B cell (primary cell): ENCODE data around the gene AOC3. TPM values are rescaled to one million over a fixed set of nuclear protein-coding genes. Genes with fewer than 3 reads are reported as not detected.
"Not testable (repeated sequence)": the region's sequence is repeated elsewhere in the genome, so short reads cannot be mapped to it uniquely, and the experiment has no call there.

Experiments used
- ATAC-seq: fragments of 200-7000 bp; cut with Tn5 transposase; one replicate; pipeline ENCODE4 v1.10.0; 2021; ENCODE audit warnings: low read depth, mild to moderate bottlenecking, moderate number of reproducible peaks, moderate library complexity
- CTCF ChIA-PET: fragments of 350-600 bp; sonication (Branson Sonifier 250); formaldehyde crosslinking; loops from one replicate; lab custom pipeline; 2021; ENCODE audit warnings: antibody characterized with exemption, inconsistent platforms; lab: Charles Lee
- POLR2A ChIA-PET: fragments of 350-600 bp; sonication (Branson Sonifier 250); formaldehyde crosslinking; loops from one replicate; lab custom pipeline; 2021; ENCODE audit warnings: antibody characterized with exemption; lab: Charles Lee
- DNase-seq: peaks from one replicate; pipeline ENCODE4 v3.0.0; 2013
- H2AFZ ChIP-seq: 2 replicates; pipeline ENCODE4 v1.6.1; 2012; ENCODE audit warnings: mild to moderate bottlenecking, low read depth, low read length; ENCODE audit not compliant: insufficient read depth, poor library complexity, severe bottlenecking
- H3K27ac ChIP-seq, 2 donors: 1 replicate in 1 of 2; 2 replicates in 1 of 2; pipeline ENCODE4 v1.5.1; 2012 to 2013; ENCODE audit warnings: low read length in 2 of 2, mild to moderate bottlenecking in 2 of 2, moderate library complexity in 1 of 2
- H3K27me3 ChIP-seq, 4 experiments: fragments of 200-600 bp in 1 of 4; sonication (generic) in 1 of 4; replicated peaks in 1 of 4; 1 replicate in 2 of 4; 2 replicates in 2 of 4; pipeline versions ENCODE4 v1.6.1 to v1.7.0; 2013 to 2016; ENCODE audit warnings: low read length in 3 of 4, mild to moderate bottlenecking in 2 of 4, mixed read lengths in 1 of 4, moderate library complexity in 1 of 4; ENCODE audit not compliant: insufficient read depth in 4 of 4, control insufficient read depth in 3 of 4; ENCODE audit errors: control extremely low read depth in 1 of 4
- H3K36me3 ChIP-seq, 2 experiments: replicated peaks in 1 of 2; 1 replicate in 1 of 2; 2 replicates in 1 of 2; pipeline versions ENCODE4 v1.6.1 to v1.7.1; 2013; ENCODE audit warnings: low read length in 1 of 2; ENCODE audit not compliant: insufficient read depth in 2 of 2, control insufficient read depth in 1 of 2; ENCODE audit errors: control extremely low read depth in 1 of 2, extremely low read depth in 1 of 2
- H3K4me1 ChIP-seq, 2 donors: fragments of 200-600 bp in 1 of 2; sonication (generic) in 1 of 2; 1 replicate in 1 of 2; 2 replicates in 1 of 2; pipeline versions ENCODE4 v1.5.1 to v1.6.1; 2013 to 2017; ENCODE audit warnings: low read length in 2 of 2; ENCODE audit not compliant: control insufficient read depth in 2 of 2, insufficient read depth in 2 of 2
- H3K4me2 ChIP-seq: replicated peaks from 2 replicates; pipeline ENCODE3; 2012; ENCODE audit warnings: mild to moderate bottlenecking, low read depth, low read length; ENCODE audit not compliant: poor library complexity, severe bottlenecking
- H3K4me3 ChIP-seq, 5 experiments: fragments of 200-600 bp in 1 of 5; sonication (generic) in 1 of 5; 1 replicate in 3 of 5; 2 replicates in 2 of 5; pipeline versions ENCODE4 v1.5.1 to v1.7.0; 2011 to 2016; ENCODE audit warnings: low read length in 4 of 5, mild to moderate bottlenecking in 4 of 5, low read depth in 2 of 5, control low read depth in 1 of 5, moderate library complexity in 1 of 5; ENCODE audit not compliant: insufficient read depth in 1 of 5; ENCODE audit errors: control extremely low read depth in 1 of 5, extremely low read depth in 1 of 5
- H3K79me2 ChIP-seq: fragments of 200-600 bp; sonication (generic); one replicate; pipeline ENCODE4 v1.6.0; 2016; ENCODE audit warnings: low read length; ENCODE audit not compliant: control insufficient read depth, insufficient read depth
- H3K9ac ChIP-seq: fragments of 200-600 bp; sonication (generic); 2 replicates; pipeline ENCODE4 v1.6.1; 2017; ENCODE audit warnings: mild to moderate bottlenecking, low read length, moderate library complexity
- H3K9me3 ChIP-seq, 3 donors: one replicate each; pipeline versions ENCODE4 v1.6.1 to v1.7.1; 2013; ENCODE audit warnings: low read length in 2 of 3; ENCODE audit not compliant: control insufficient read depth in 2 of 3, insufficient read depth in 1 of 3; ENCODE audit errors: control extremely low read depth in 1 of 3
- H4K20me1 ChIP-seq: 2 replicates; pipeline ENCODE4 v1.6.0; 2012; ENCODE audit warnings: mild to moderate bottlenecking, low read length; ENCODE audit not compliant: insufficient read depth, control insufficient read depth, poor library complexity, severe bottlenecking
- H3K27ac Mint-ChIP-seq: one replicate; pipeline ENCODE4 v1.8.0; 2021; ENCODE audit warnings: mixed read lengths
- H3K27me3 Mint-ChIP-seq: one replicate; pipeline ENCODE4 v1.8.0; 2021; ENCODE audit warnings: mixed read lengths
- H3K4me1 Mint-ChIP-seq: one replicate; pipeline ENCODE4 v1.8.0; 2021; ENCODE audit warnings: mixed read lengths
- H3K4me3 Mint-ChIP-seq: one replicate; pipeline ENCODE4 v1.8.0; 2021; ENCODE audit warnings: mixed read lengths
- H3K9me3 Mint-ChIP-seq: one replicate; pipeline ENCODE4 v1.8.0; 2022; ENCODE audit warnings: mixed read lengths; ENCODE audit not compliant: insufficient read depth
- CTCF ChIP-seq: fragments of 200-600 bp; IDR thresholded peaks from one replicate; pipeline ENCODE4 v1.8.0; 2022; ENCODE audit warnings: antibody characterized with exemption, mild to moderate bottlenecking
- EZH2 ChIP-seq: IDR thresholded peaks from 2 replicates; pipeline ENCODE4 v1.6.1; 2012; ENCODE audit warnings: borderline replicate concordance, low read depth, mild to moderate bottlenecking, moderate library complexity, low read length; ENCODE audit not compliant: insufficient read depth, poor library complexity, severe bottlenecking
- WGBS: methylation state at CpG from one replicate; pipeline ENCODE4 v1.1.5; 2013; ENCODE audit warnings: missing lambda C conversion rate; ENCODE audit not compliant: insufficient coverage; 5-methylcytosine and 5-hydroxymethylcytosine counted together
- intact Hi-C: fragments of 100-400 bp; cut with micrococcal nuclease; formaldehyde crosslinking; loops from one replicate; pipeline ENCODE4 v1.10.0; 2022
- polyA plus RNA-seq: library from polyadenylated mRNA; depleted of rRNA; stranded (reverse); fragments of >200 nt; gene quantifications from 2 replicates; pipeline ENCODE4 v1.2.3, GENCODE V29; 2012
- total RNA-seq, 2 donors: library from RNA; stranded (reverse); fragments of 120-200 nt in 1 of 2; gene quantifications; 1 replicate in 1 of 2; 2 replicates in 1 of 2; pipeline versions ENCODE4 v1.2.3 to v1.2.4, GENCODE V29; 2013 to 2022

Gene AOC3
- total and polyA plus RNA-seq, 2 donors (not counting 1 experiment from before 2014, with no cell fraction given), result 1.2 to 1.5 TPM

- H3K79me2 ChIP-seq, result no peaks in the 10 kb centered on the region
- POLR2A ChIA-PET, result no interaction called here
- DNase-seq (no peak), ATAC-seq (no peak)
- H3K4me1 ChIP-seq, result no peaks in the 10 kb centered on the region
- no peak overlapping the region for H3K27ac Mint-ChIP-seq
- no peaks in the 10 kb centered on the region for H3K9me3 Mint-ChIP-seq
- H3K9ac ChIP-seq, result no peak overlapping the region
- WGBS, result 83% methylated on average over 2 of the region's 8 CpGs
- no peak overlapping the region for H3K27ac ChIP-seq
- H3K4me3 Mint-ChIP-seq, result no peak overlapping the region
- peaks cover 0 to 3% (median 0%) of the 10 kb centered on the region in 4 experiments for H3K27me3 ChIP-seq
- H3K36me3 ChIP-seq, result peaks cover 0 to 12% of the 10 kb centered on the region in 2 experiments
- intact Hi-C loops, result loop anchor here (10.0 kb wide), 1 partner anchor 85 kb away; no protein-coding TSS in a partner anchor
- no peaks in the 10 kb centered on the region for H3K9me3 ChIP-seq
- no peak overlapping the region for H2AFZ ChIP-seq
- no peak for TF ChIP-seq EZH2
- TF ChIP-seq CTCF, result no peak
- H3K4me2 ChIP-seq, result no peak overlapping the region
- H4K20me1 ChIP-seq, result no peaks in the 10 kb centered on the region
- no peak overlapping the region for H3K4me3 ChIP-seq
- no peaks in the 10 kb centered on the region for H3K4me1 Mint-ChIP-seq
- H3K27me3 Mint-ChIP-seq, result no peaks in the 10 kb centered on the region
- CTCF ChIA-PET, result no interaction called here
Measured at GRCh38 chr17:42849451-42850181, 1.4 kb upstream of the AOC3 start.

- H3K27me3 Mint-ChIP-seq, H3K27ac ChIP-seq, H3K4me3 Mint-ChIP-seq, H3K27me3 ChIP-seq, H4K20me1 ChIP-seq, POLR2A ChIA-PET, H3K27ac Mint-ChIP-seq, H3K79me2 ChIP-seq, H3K9me3 Mint-ChIP-seq, H3K9me3 ChIP-seq, intact Hi-C loops, H3K4me3 ChIP-seq, H3K36me3 ChIP-seq, H3K4me2 ChIP-seq, DNase-seq, H3K4me1 ChIP-seq, ATAC-seq, H2AFZ ChIP-seq, H3K4me1 Mint-ChIP-seq, H3K9ac ChIP-seq, CTCF ChIA-PET: not testable (repeated sequence)
- 99% methylated on average over 8 of the region's 28 CpGs for WGBS
Measured at GRCh38 chr17:42851371-42852240, 607 bp downstream of the AOC3 start.
